Left cardiac atrium (tissue), 4 donors: Measurements from ENCODE around the gene CARD9. TPM values are rescaled to one million over a fixed set of nuclear protein-coding genes. Genes with fewer than 3 reads are reported as not detected.
A peak's percentile ranks its signal among the peaks of the same experiment; 100 is the strongest.
"Not testable (repeated sequence)": the region's sequence is repeated elsewhere in the genome, so short reads cannot be mapped to it uniquely, and the experiment has no call there.

Experiments
- ATAC-seq, 2 donors: fragments of 200-7000 bp; cut with Tn5 transposase; one replicate each; pipeline ENCODE4 v1.9.1; 2020; ENCODE audit warnings: mild to moderate bottlenecking in 2 of 2, moderate library complexity in 2 of 2
- DNase-seq: peaks from one replicate; pipeline ENCODE4 v3.0.0-alpha.2; 2020
- intact Hi-C, 2 donors: fragments of 100-400 bp; cut with DNase I; formaldehyde crosslinking; loops; one replicate each; pipeline versions ENCODE4 v1.14.1 to v1.15.1; 2022 to 2023
- long read RNA-seq: library from polyadenylated mRNA; unstranded; transcript quantifications from one replicate; pipeline ENCODE4 v2.0.0, GENCODE V29; 2021
- total RNA-seq, 2 donors: library from RNA; stranded (reverse); fragmentation: NEBNext Ultra II Directional; extraction: Animal tissue kit (Norgen Biotek cat#: 25700); gene quantifications; one replicate each; pipeline ENCODE4 v1.2.1, GENCODE V29; 2021
- donor health status: DM: no; HTN: yes; CAD: no.
- donor health status: DM: no; HTN: yes; CAD: no; lungs with severe emphysema.
- donor health status: DM: yes; HTN: yes; CAD: no.
- donor health status: Dilated cardiomyopathy.

CARD9 gene
- 1 to 10 TPM in 1 of 2 donors, under 1 TPM in 1; 0.86 to 2.4 TPM for total RNA-seq
- long read RNA-seq, partial matches to known transcripts, result 0 of 1 reads
- long read RNA-seq, other reads (novel, unspliced or antisense), result 0 of 1 reads

- DNase-seq, result no peak
- intact Hi-C loops, result no loop called here
- ATAC-seq, result peak; percentile 12 to 59
Measured at GRCh38 chr9:136373300-136374182, at the start of gene CARD9. Gene CARD9 (minus strand): TSS chr9:136373669. CDS start chr9:136372078, 1,591 bp downstream.

- intact Hi-C loops, result no loop called here
- no peak for DNase-seq
- ATAC-seq, result no peak
Measured at GRCh38 chr9:136422876-136423275, 49.4 kb upstream of the CARD9 start.

GRCh38 chr9:136421791-136422190 lies 48.3 kb upstream of the CARD9 start:
- ATAC-seq (no peak), DNase-seq (no peak)
- intact Hi-C loops, result no loop called here

GRCh38 chr9:136419092-136419420 lies 45.6 kb upstream of the CARD9 start:
- ATAC-seq (no peak), DNase-seq (no peak)
- intact Hi-C loops, result no loop called here

GRCh38 chr9:136418182-136419091 lies 45.0 kb upstream of the CARD9 start:
- intact Hi-C loops, result no loop called here
- ATAC-seq, result no peak
- no peak for DNase-seq

GRCh38 chr9:136416914-136417313 lies 43.4 kb upstream of the CARD9 start:
- no peak for DNase-seq
- intact Hi-C loops, result no loop called here
- no peak for ATAC-seq

- intact Hi-C loops, result no loop called here
- ATAC-seq (no peak), DNase-seq (no peak)
Measured at GRCh38 chr9:136416427-136416826, 43.0 kb upstream of the CARD9 start.

- intact Hi-C loops, result no loop called here
- DNase-seq, result no peak
Measured at GRCh38 chr9:136412962-136413361, 39.5 kb upstream of the CARD9 start.

GRCh38 chr9:136411378-136411777 lies 37.9 kb upstream of the CARD9 start:
- intact Hi-C loops, result no loop called here
- no peak for DNase-seq
- no peak for ATAC-seq

More at GRCh38 chr9:136412962-136413361, 39.5 kb upstream of the CARD9 start:
- no peak for ATAC-seq

GRCh38 chr9:136410500-136411287 lies 37.2 kb upstream of the CARD9 start, which contains the start of the genes ENTR1 and PMPCA:
Gene ENTR1 (minus strand): TSS chr9:136410614. CDS start chr9:136410397, 217 bp downstream.
Gene PMPCA (plus strand): TSS chr9:136410658. CDS start chr9:136410669, 11 bp downstream.
- DNase-seq (peak; percentile 95), ATAC-seq (peak; percentile 93 to 95)
- intact Hi-C loops, result no loop called here

GRCh38 chr9:136409557-136410455 lies 36.3 kb upstream of the CARD9 start:
- DNase-seq (peak; percentile 52), ATAC-seq (peak; percentile 35 to 46)
- intact Hi-C loops, result loop anchor here in 1 of 2 donors (10.0 kb wide), 1 partner anchor 65 kb away; no protein-coding TSS in a partner anchor

GRCh38 chr9:136407911-136408310 lies 34.4 kb upstream of the CARD9 start:
- no peak for ATAC-seq
- intact Hi-C loops, result loop anchor here in 1 of 2 donors (10.0 kb wide), 1 partner anchor 63 kb away; no protein-coding TSS in a partner anchor
- DNase-seq, result no peak

GRCh38 chr9:136407061-136407460 lies 33.6 kb upstream of the CARD9 start:
- DNase-seq, ATAC-seq: not testable (repeated sequence)
- intact Hi-C loops, result loop anchor here in 1 of 2 donors (10.0 kb wide), 1 partner anchor 62 kb away; no protein-coding TSS in a partner anchor

- not testable (repeated sequence) for ATAC-seq, DNase-seq
- intact Hi-C loops, result loop anchor here in 1 of 2 donors (10.0 kb wide), 1 partner anchor 61 kb away; no protein-coding TSS in a partner anchor
Measured at GRCh38 chr9:136405904-136406303, 32.4 kb upstream of the CARD9 start.

- no peak for ATAC-seq
- no peak for DNase-seq
- intact Hi-C loops, result loop anchor here in 1 of 2 donors (10.0 kb wide), 1 partner anchor 61 kb away; no protein-coding TSS in a partner anchor
Measured at GRCh38 chr9:136405481-136405880, 32.0 kb upstream of the CARD9 start.

GRCh38 chr9:136404801-136405136 lies 31.3 kb upstream of the CARD9 start:
- DNase-seq, result no peak
- intact Hi-C loops, result loop anchor here in 1 of 2 donors (5.0 to 10.0 kb wide), 2 partner anchors 60 to 92 kb away; no protein-coding TSS in a partner anchor
- ATAC-seq, result no peak
